ENCODE results near the gene IQSEC1.

- TF ChIP-seq CTCF (IDR thresholded peaks at IDR 0.05) (no peak), EP300 (IDR thresholded peaks at IDR 0.05; ENCODE audit: low read depth) (no peak), POLR2A (IDR thresholded peaks at IDR 0.05) (no peak)
Measured at GRCh38 chr3:13057282-13058040, 15.8 kb downstream of the IQSEC1 start.

All from transverse colon (tissue), 3 donors.